HUDEP-2 (cell line): ENCODE measurements around the gene SURF2.

ENCODE experiments used
- DNase-seq, 76 experiments: peaks; one replicate each; lab custom pipeline; 2025; ENCODE audit not compliant: unreplicated experiment in 76 of 76; lab: John Stamatoyannopoulos, UW

SURF2 gene

DNA sequence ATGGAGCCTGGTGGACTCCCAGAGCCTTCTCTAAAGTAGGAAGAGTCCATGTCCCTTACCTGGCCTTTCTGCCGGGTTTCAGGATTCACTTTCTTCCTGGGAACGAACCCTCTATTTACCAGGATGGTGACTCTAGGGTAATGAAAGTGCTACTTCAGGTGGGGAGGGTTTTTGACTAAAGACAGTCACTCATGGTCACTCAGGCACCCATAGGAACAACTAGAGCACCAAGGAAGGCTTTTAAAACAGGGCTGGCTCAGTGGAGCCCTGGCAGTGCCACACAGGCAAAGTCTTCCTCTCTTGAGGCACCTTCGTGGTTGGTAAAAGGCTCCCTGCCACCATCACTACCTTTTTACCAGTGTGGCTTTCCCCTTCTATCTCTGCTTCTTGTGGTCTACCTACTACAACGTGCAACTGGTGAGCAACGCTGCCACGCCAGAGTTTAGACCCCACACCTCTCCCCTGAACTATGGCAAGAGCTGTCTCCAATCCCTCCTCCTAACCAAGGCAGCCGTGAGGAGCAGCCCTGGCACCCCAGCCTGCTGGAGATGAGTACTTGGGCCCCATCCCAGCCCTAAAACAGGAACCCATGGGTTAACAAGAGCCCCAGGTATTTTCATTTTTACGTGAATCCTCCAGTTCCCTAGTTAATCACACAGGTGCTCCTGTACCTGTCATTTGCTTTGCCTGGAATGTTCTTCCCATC, 3.6 kb upstream of the SURF2 start:
- peak in 2 of 76 experiments; percentile 12 to 13 for DNase-seq

DNA sequence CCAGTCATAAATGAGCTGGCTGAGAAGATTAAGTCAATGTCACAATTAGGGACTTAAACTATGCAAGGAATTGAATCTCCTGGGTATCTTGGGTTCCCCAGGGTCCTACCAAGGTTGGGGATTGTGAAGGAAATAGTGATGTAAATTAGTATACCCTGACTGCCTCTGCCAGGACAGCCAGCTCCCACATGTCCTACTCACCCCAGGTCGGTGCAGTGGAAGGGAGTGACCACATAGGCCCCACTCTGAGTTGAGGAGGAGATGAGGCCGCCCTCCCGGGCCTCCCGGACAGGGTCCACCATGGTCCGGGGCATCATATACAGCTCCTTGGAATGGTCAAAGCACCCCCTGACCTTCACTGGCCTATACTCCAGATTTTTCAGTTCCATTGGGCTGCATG, 2.8 kb upstream of the SURF2 start:
- no peak for DNase-seq

GRCh38 chr9:133354766-133355165, 1.6 kb upstream of the SURF2 start:
- DNase-seq = no peak

- DNase-seq = peak in 4 of 76 experiments; percentile 34 to 47 (median 44)
Observed at GRCh38 chr9:133355881-133356357, 431 bp upstream of the SURF2 start.

- no peak for DNase-seq
Observed at GRCh38 chr9:133357656-133358055, 1.3 kb downstream of the SURF2 start.

- DNase-seq = peak in 71 of 76 experiments; percentile 27 to 83 (median 62)
Observed at GRCh38 chr9:133359399-133360175, 3.2 kb downstream of the SURF2 start.

DNA sequence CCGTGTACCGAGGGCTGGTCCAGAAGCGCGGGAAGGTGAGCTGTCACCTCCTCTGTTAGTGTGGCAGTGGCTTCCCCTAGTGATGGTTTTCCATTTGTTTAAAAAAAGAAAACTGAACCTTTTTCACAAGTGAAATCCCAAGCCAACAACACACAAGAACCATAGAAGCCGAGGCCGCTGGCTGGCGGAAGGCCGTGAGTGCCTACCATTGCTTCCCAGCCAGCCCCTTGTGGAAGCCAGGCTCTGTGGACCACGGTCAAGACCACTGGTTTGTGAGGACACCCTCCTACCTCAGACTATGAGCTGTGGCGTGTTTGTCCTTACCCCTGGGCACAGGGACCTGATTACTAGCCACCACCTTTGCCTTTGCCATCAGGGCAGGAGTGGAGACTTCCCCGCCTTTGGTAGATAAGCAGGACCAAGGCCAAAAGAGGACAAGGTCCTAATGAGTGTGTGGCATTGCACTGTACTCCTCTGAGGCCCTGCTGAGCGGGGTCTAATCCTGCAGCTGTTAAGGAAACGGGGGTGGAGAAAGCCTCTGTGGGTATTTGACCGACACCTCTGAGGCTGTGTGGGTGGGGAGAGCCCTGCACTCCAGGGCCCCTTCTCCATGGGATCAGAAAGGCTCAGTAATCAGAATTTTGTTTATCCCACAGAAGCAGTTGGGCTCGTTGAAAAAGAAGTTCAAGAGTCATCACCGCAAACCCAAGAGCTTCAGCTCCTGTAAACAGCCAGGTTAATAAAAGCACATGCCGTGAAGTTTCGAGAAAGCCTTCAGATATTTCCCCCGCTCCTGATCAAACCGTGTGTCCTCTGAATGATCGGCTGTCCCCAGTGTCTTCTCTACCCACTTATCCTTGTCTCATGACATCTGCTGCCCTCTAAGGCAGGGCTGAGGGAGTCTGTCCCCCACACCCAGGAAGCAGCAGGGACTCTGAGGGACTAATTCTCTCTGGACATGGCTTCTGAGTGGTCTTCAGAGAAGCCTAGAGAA, 4.3 kb downstream of the SURF2 start:
- peak in 6 of 76 experiments; percentile 6 to 34 (median 22) for DNase-seq

GRCh38 chr9:133361507-133362092, 5.2 kb downstream of the SURF2 start:
- DNase-seq = no peak

- peak in 2 of 76 experiments; percentile 12 to 14 for DNase-seq
Observed at GRCh38 chr9:133362359-133363044, 6.2 kb downstream of the SURF2 start.

DNA sequence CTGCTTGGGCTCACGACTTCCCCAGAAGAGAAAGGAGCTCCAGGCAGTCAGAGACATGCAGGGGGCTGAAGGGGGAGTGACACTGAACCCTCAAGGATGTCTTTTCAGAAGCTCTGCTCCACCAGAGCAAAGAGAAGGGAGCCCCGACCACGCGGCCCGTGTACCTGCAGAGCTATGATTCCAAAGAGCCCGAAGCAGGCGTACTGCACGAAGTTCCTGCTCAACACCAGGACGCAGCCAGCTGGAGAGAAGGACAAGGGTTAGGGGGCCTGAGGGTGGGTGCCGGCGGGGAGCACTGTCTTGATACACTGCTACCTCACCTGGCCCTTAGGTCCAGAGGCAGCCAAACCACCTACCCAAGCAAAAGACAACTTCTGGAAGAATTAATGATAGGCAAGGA, 10.1 kb downstream of the SURF2 start:
- DNase-seq = no peak

DNA sequence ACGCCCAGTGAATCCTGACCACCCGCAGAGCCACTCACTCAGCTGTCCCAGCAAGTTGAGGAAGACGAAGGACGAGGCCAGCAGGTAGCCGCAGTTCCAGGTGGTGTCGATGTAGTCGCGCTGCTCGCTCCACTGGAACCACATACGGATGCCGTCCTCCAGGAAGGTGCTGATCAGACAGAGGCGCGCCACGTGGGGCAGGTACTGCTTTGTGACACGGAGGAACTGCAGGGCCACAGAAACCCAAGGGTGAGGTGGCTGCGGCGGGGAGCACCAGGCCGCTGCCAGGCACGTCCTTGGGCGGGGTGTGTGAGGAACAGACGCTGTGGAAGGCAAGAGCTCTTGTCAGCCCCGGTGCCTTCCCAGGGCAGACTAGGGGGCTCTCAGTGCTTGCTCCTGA, 10.9 kb downstream of the SURF2 start:
- no peak for DNase-seq

GRCh38 chr9:133367778-133368177, 11.4 kb downstream of the SURF2 start:
- no peak for DNase-seq

GRCh38 chr9:133368249-133368881, 12.0 kb downstream of the SURF2 start:
- no peak for DNase-seq

- no peak for DNase-seq
Observed at GRCh38 chr9:133369422-133369821, 13.1 kb downstream of the SURF2 start.

- DNase-seq = no peak
Observed at GRCh38 chr9:133369933-133370332, 13.6 kb downstream of the SURF2 start.

DNA sequence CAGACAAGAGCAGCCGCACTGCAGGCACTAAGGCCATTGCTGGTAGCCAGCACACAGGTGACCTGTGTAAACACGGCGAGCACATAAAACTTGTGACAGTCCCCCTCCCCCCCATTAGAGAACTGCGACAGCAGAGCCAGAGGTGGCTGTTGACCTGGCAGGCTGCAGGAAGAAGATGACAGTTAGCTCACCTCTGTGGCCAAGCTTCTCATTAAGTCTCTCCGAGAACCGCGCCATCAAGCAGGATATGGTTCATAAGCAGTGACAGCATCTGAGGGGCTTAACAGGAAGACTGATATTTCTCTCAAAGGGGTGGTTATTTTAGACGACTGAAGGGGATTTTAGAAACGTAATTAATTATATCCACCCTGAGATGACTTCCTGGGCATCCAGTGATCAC, 14.3 kb downstream of the SURF2 start:
- DNase-seq = no peak

GRCh38 chr9:133371261-133371711, 14.9 kb downstream of the SURF2 start:
- peak in 36 of 76 experiments; percentile 3 to 63 (median 34) for DNase-seq

- no peak for DNase-seq
Observed at GRCh38 chr9:133372144-133372543, 15.8 kb downstream of the SURF2 start.

DNA sequence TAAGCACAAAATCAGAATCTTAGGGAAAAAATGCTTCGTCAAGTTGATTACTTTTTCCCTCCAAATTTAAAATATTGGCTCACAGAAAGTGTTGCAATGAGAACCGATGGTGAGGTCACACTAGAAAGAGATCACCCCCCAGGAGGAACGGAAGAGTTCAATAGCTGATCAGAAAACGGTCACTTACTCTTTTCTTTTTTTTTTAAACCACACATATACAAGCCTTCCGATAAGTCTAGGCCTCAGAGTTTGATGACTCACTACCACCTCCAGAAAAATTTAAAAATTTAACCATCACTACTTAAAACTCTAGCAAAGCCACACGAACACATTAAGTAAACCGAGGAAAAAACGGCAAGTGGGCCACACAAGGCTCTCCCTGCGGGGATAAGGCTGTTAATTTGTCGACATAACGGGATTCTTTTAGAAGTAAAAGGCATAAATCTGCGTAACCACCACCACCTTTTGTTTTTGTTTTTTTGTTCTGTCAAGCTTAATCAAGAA, 18.3 kb downstream of the SURF2 start:
- peak in 5 of 76 experiments; percentile 17 to 30 (median 19) for DNase-seq
